H1 (cell line): ENCODE results near the gene LGALS4. TPM values are rescaled to one million over a fixed set of nuclear protein-coding genes. Genes with fewer than 3 reads are reported as not detected.
"Not testable (repeated sequence)": the region's sequence is repeated elsewhere in the genome, so short reads cannot be mapped to it uniquely, and the experiment has no call there.

Experiments used
- CTCF ChIA-PET: fragments of 300-600 bp; sonication (Branson Sonifier 250); formaldehyde crosslinking; loops from one replicate; lab custom pipeline; 2021; ENCODE audit not compliant: partially characterized antibody; lab: Charles Lee
- POLR2A ChIA-PET: fragments of 300-600 bp; sonication (Branson Sonifier 250); formaldehyde crosslinking; loops from one replicate; lab custom pipeline; 2021; ENCODE audit warnings: inconsistent platforms; ENCODE audit not compliant: partially characterized antibody; lab: Charles Lee
- DNase-seq, 2 experiments: peaks; one replicate each; pipeline versions ENCODE4 v3.0.0 to v3.0.0-alpha.2; 2010 to 2022; ENCODE audit warnings: low spot score in 2 of 2, low read depth in 1 of 2, mixed read lengths in 1 of 2
- FAIRE-seq: peaks from 2 replicates; lab custom pipeline; 2011; peaks lifted over from hg19 to GRCh38; lab: Jason Lieb, UNC
- H2AFZ ChIP-seq: 2 replicates; pipeline ENCODE4 v1.8.1; 2012; ENCODE audit warnings: low read length, inconsistent platforms
- H2AK5ac ChIP-seq: 2 replicates; pipeline ENCODE4 v1.6.1; 2013; ENCODE audit warnings: low read depth, low read length
- H2BK120ac ChIP-seq: replicated peaks from 2 replicates; pipeline ENCODE3; 2013; ENCODE audit warnings: low read depth, low read length, inconsistent platforms
- H2BK12ac ChIP-seq: 2 replicates; pipeline ENCODE4 v1.6.1; 2013; ENCODE audit warnings: low read depth, low read length
- H2BK15ac ChIP-seq: 2 replicates; pipeline ENCODE4 v1.6.1; 2013; ENCODE audit warnings: low read length
- H2BK20ac ChIP-seq: 2 replicates; pipeline ENCODE4 v1.6.1; 2013; ENCODE audit warnings: low read length
- H2BK5ac ChIP-seq: 2 replicates; pipeline ENCODE4 v1.6.1; 2013; ENCODE audit warnings: low read depth, low read length
- H3K14ac ChIP-seq: 2 replicates; pipeline ENCODE4 v1.6.1; 2013; ENCODE audit warnings: inconsistent platforms; ENCODE audit not compliant: insufficient read length
- H3K18ac ChIP-seq: 2 replicates; pipeline ENCODE4 v1.6.1; 2013; ENCODE audit warnings: low read length; ENCODE audit errors: extremely low read depth
- H3K23ac ChIP-seq: 2 replicates; pipeline ENCODE4 v1.6.1; 2013; ENCODE audit warnings: inconsistent platforms; ENCODE audit not compliant: insufficient read length
- H3K23me2 ChIP-seq: 2 replicates; pipeline ENCODE4 v1.6.1; 2013; ENCODE audit warnings: low read depth, low read length
- H3K27ac ChIP-seq: 2 replicates; pipeline ENCODE4 v1.6.1; 2011; ENCODE audit warnings: low read depth, low read length, inconsistent platforms
- H3K27me3 ChIP-seq, 4 experiments: replicated peaks in 1 of 4; 1 replicate in 1 of 4; 2 replicates in 3 of 4; pipeline versions ENCODE4 v1.6.1 to v1.8.1; 2011 to 2013; ENCODE audit warnings: low read length in 3 of 4, mild to moderate bottlenecking in 3 of 4, inconsistent platforms in 2 of 4, mixed read lengths in 2 of 4, moderate library complexity in 1 of 4; ENCODE audit not compliant: control insufficient read depth in 3 of 4, insufficient read depth in 3 of 4; ENCODE audit errors: extremely low read depth in 1 of 4
- H3K36me3 ChIP-seq, 4 experiments: 2 replicates each; pipeline versions ENCODE4 v1.6.1 to v1.8.1; 2011 to 2013; ENCODE audit warnings: mild to moderate bottlenecking in 4 of 4, low read length in 3 of 4, moderate library complexity in 2 of 4, control low read depth in 1 of 4, inconsistent platforms in 1 of 4; ENCODE audit not compliant: insufficient read depth in 4 of 4, control insufficient read depth in 2 of 4
- H3K4ac ChIP-seq: replicated peaks from 2 replicates; pipeline ENCODE3; 2013; ENCODE audit warnings: low read length, low read depth, mixed read lengths, inconsistent platforms; ENCODE audit not compliant: insufficient read length
- H3K4me1 ChIP-seq, 4 experiments: replicated peaks in 1 of 4; 1 replicate in 1 of 4; 2 replicates in 3 of 4; pipeline versions ENCODE4 v1.6.1 to v1.8.1; 2011 to 2013; ENCODE audit warnings: low read length in 3 of 4, inconsistent platforms in 2 of 4, mixed read lengths in 1 of 4; ENCODE audit not compliant: insufficient read depth in 4 of 4, control insufficient read depth in 3 of 4
- H3K4me2 ChIP-seq, 2 experiments: 2 replicates each; pipeline versions ENCODE4 v1.6.1 to v1.8.1; 2011 to 2013; ENCODE audit warnings: low read depth in 2 of 2, low read length in 2 of 2, control low read depth in 1 of 2, inconsistent platforms in 1 of 2, mild to moderate bottlenecking in 1 of 2; ENCODE audit not compliant: insufficient read depth in 1 of 2
- H3K4me3 ChIP-seq, 4 experiments: fragments of 200-600, 300-600 bp in 1 of 4; sonication (generic), shearing (Covaris generic), sonication (Bioruptor Twin) in 1 of 4; 2 replicates each; pipeline versions ENCODE4 v1.5.1 to v1.8.1; 2011 to 2016; ENCODE audit warnings: low read length in 4 of 4, low read depth in 3 of 4, control low read depth in 2 of 4, inconsistent platforms in 2 of 4, mild to moderate bottlenecking in 2 of 4, mixed read lengths in 1 of 4, moderate library complexity in 1 of 4; ENCODE audit not compliant: insufficient read depth in 2 of 4; ENCODE audit errors: extremely low read depth in 1 of 4
- H3K56ac ChIP-seq: replicated peaks from 2 replicates; pipeline ENCODE3; 2013; ENCODE audit warnings: low read depth, mild to moderate bottlenecking, mixed read lengths, low read length, inconsistent platforms; ENCODE audit not compliant: insufficient read length
- H3K79me1 ChIP-seq: 2 replicates; pipeline ENCODE4 v1.6.1; 2013; ENCODE audit warnings: low read depth, low read length, control low read depth
- H3K79me2 ChIP-seq, 2 experiments: 2 replicates each; pipeline versions ENCODE4 v1.6.1 to v1.8.1; 2012 to 2013; ENCODE audit warnings: low read length in 2 of 2, mild to moderate bottlenecking in 2 of 2, inconsistent platforms in 1 of 2; ENCODE audit not compliant: insufficient read depth in 2 of 2, control insufficient read depth in 1 of 2
- H3K9ac ChIP-seq, 4 experiments: replicated peaks in 1 of 4; 1 replicate in 1 of 4; 2 replicates in 3 of 4; pipeline versions ENCODE4 v1.6.1 to v1.8.1; 2011 to 2013; ENCODE audit warnings: low read depth in 3 of 4, low read length in 3 of 4, control low read depth in 2 of 4, mild to moderate bottlenecking in 2 of 4, moderate library complexity in 2 of 4, inconsistent platforms in 1 of 4; ENCODE audit errors: extremely low read depth in 1 of 4
- H3K9me3 ChIP-seq, 2 experiments: 2 replicates each; pipeline versions ENCODE4 v1.6.1 to v1.8.1; 2012 to 2013; ENCODE audit warnings: mild to moderate bottlenecking in 2 of 2, moderate library complexity in 2 of 2, control low read depth in 1 of 2, inconsistent platforms in 1 of 2, low read depth in 1 of 2, low read length in 1 of 2, mixed read lengths in 1 of 2; ENCODE audit not compliant: insufficient read depth in 2 of 2
- H4K20me1 ChIP-seq, 2 experiments: replicated peaks in 1 of 2; 2 replicates each; pipeline versions ENCODE3 to v1.8.1; 2011 to 2013; ENCODE audit warnings: inconsistent platforms in 2 of 2, low read length in 2 of 2, mild to moderate bottlenecking in 1 of 2; ENCODE audit not compliant: insufficient read depth in 2 of 2, control insufficient read depth in 1 of 2
- H4K5ac ChIP-seq: 2 replicates; pipeline ENCODE4 v1.6.1; 2013; ENCODE audit warnings: low read length, low read depth, mixed read lengths, inconsistent platforms; ENCODE audit not compliant: insufficient read length
- H4K8ac ChIP-seq: 2 replicates; pipeline ENCODE4 v1.8.0; 2013; ENCODE audit warnings: mild to moderate bottlenecking, moderate library complexity, low read length, inconsistent platforms; ENCODE audit not compliant: insufficient read depth; ENCODE audit errors: extremely low read depth
- H4K91ac ChIP-seq: replicated peaks from 2 replicates; pipeline ENCODE3; 2013; ENCODE audit warnings: low read length, mixed read lengths, inconsistent platforms; ENCODE audit not compliant: insufficient read length
- WGBS, 2 experiments: shearing (Covaris generic) in 1 of 2; methylation state at CpG; one replicate each; pipeline versions ENCODE4 v1.1.6 to v1.1.7; 2013 to 2015; ENCODE audit warnings: low lambda C conversion rate in 2 of 2, mixed read lengths in 2 of 2, inconsistent platforms in 1 of 2, low coverage in 1 of 2, missing lambda C conversion rate in 1 of 2; ENCODE audit not compliant: insufficient replicate concordance in 2 of 2, insufficient coverage in 1 of 2, insufficient read length in 1 of 2; ENCODE audit errors: extremely low coverage in 1 of 2, missing lambda C conversion rate in 1 of 2; 5-methylcytosine and 5-hydroxymethylcytosine counted together
- polyA plus RNA-seq, 7 experiments: library from polyadenylated mRNA; depleted of rRNA in 3 of 7; stranded (reverse) in 5 of 7; unstranded in 2 of 7; fragments of >200 nt in 5 of 7; fragments of 200-250 nt in 2 of 7; gene quantifications; 1 replicate in 5 of 7; 2 replicates in 1 of 7; 4 replicates in 1 of 7; pipeline versions ENCODE4 v1.2.1 to v1.2.3, GENCODE V29; 2011 to 2013; ENCODE audit warnings: missing spikeins in 2 of 7, mixed read lengths in 2 of 7
- total RNA-seq: library from RNA; stranded (reverse); fragmentation: NEBNext Ultra II Directional; extraction: Animal tissue kit (Norgen Biotek cat#: 25700); gene quantifications from 2 replicates; pipeline ENCODE4 v1.2.1, GENCODE V29; 2021

LGALS4 gene
- total and polyA plus RNA-seq, 2 of the 8 experiments (the other 6 are each of a cell fraction or from before 2014, with no cell fraction given), result 0.32 to 0.37 TPM

GRCh38 chr19:38782212-38782611, 30.5 kb downstream of the LGALS4 start:
- not testable (repeated sequence) for H2BK15ac ChIP-seq, H3K79me1 ChIP-seq, H2BK12ac ChIP-seq, H3K9me3 ChIP-seq, H3K23me2 ChIP-seq, H3K79me2 ChIP-seq, FAIRE-seq, H3K36me3 ChIP-seq, H2AFZ ChIP-seq, H3K4me3 ChIP-seq, H3K9ac ChIP-seq, H3K23ac ChIP-seq, H2BK5ac ChIP-seq, H4K20me1 ChIP-seq, H3K18ac ChIP-seq, H3K4ac ChIP-seq, H3K56ac ChIP-seq, H4K5ac ChIP-seq, H3K27me3 ChIP-seq, H3K4me1 ChIP-seq, H3K4me2 ChIP-seq, H2BK120ac ChIP-seq, H4K8ac ChIP-seq, DNase-seq, H3K14ac ChIP-seq, H4K91ac ChIP-seq, H2AK5ac ChIP-seq, H3K27ac ChIP-seq, H2BK20ac ChIP-seq
- ChIA-PET CTCF (interaction anchor here (0.7 to 1.7 kb wide), 2 partner anchors 13 to 18 kb away, joined by 3 to 7 read pairs; no protein-coding TSS in a partner anchor), POLR2A (interaction anchor here (1.4 kb wide), 1 partner anchor 50 kb away, joined by 3 read pairs; the partner anchor contains the start of gene ECH1)
- 96% methylated on average over 12 of the region's 13 CpGs; no CpG with 5 or more reads in 1 of the 2 experiments for WGBS, 2 experiments
